Ovary (tissue), 9 donors: ENCODE measurements around the gene SHC4. TPM values are rescaled to one million over a fixed set of nuclear protein-coding genes. Genes with fewer than 3 reads are reported as not detected.

Source experiments
- DNase-seq, 5 donors: peaks; one replicate each; pipeline ENCODE4 v3.0.0-alpha.2; 2019 to 2020
- H3K27ac ChIP-seq, 2 donors: fragments of 200-600 bp; one replicate each; pipeline versions ENCODE4 v1.5.1 to v1.8.0; 2019 to 2022
- H3K27me3 ChIP-seq: fragments of 200-600 bp; one replicate; pipeline ENCODE4 v1.8.0; 2022
- H3K36me3 ChIP-seq: fragments of 200-600 bp; sonication (generic); one replicate; pipeline ENCODE4 v1.5.1; 2019
- H3K4me1 ChIP-seq: one replicate; pipeline ENCODE4 v1.8.1; 2013; ENCODE audit warnings: mild to moderate bottlenecking, moderate library complexity; ENCODE audit not compliant: insufficient read depth
- H3K4me3 ChIP-seq: fragments of 200-600 bp; sonication (generic); one replicate; pipeline ENCODE4 v1.5.1; 2017
- H3K9me3 ChIP-seq, 2 donors: fragments of 200-600 bp in 1 of 2; sonication (generic) in 1 of 2; one replicate each; pipeline versions ENCODE4 v1.5.1 to v1.8.1; 2013 to 2019; ENCODE audit warnings: mild to moderate bottlenecking in 1 of 2, moderate library complexity in 1 of 2
- EP300 ChIP-seq: sonication (generic); formaldehyde crosslinking; IDR thresholded peaks from one replicate; pipeline ENCODE4 v1.6.1; 2017; ENCODE audit warnings: antibody characterized with exemption
- POLR2A ChIP-seq: fragments of 450-650 bp; IDR thresholded peaks from one replicate; pipeline ENCODE4 v1.6.1; 2017; ENCODE audit warnings: antibody characterized with exemption, mild to moderate bottlenecking, moderate library complexity
- WGBS, 3 donors: extraction: QIAGEN DNeasy Blood & Tissue Kit in 1 of 3; methylation state at CpG; one replicate each; pipeline versions ENCODE4 v1.1.5 to v1.1.7; 2013 to 2017; 5-methylcytosine and 5-hydroxymethylcytosine counted together
- intact Hi-C, 4 donors: fragments of 100-400 bp; cut with DNase I; formaldehyde crosslinking; loops; one replicate each; pipeline versions ENCODE4 v1.11.0 to v1.15.1; 2022 to 2023
- polyA plus RNA-seq, 2 donors: library from polyadenylated mRNA; stranded (reverse); fragments of 200-250 nt in 1 of 2; fragments of 350-450 nt in 1 of 2; fragmentation: Illumina TruSeq in 1 of 2; extraction: RNeasy Lipid Tissue Mini Kit (QIAGEN cat#74804) in 1 of 2; gene quantifications; one replicate each; pipeline ENCODE4 v1.2.3, GENCODE V29; 2013 to 2014
- total RNA-seq, 7 donors: library from RNA; depleted of rRNA in 2 of 7; stranded (reverse); fragments of >200 nt in 2 of 7; fragmentation: NEBNext Ultra II Directional in 3 of 7; extraction: Animal tissue kit (Norgen Biotek cat#: 25700) in 3 of 7; gene quantifications; one replicate each; pipeline versions ENCODE4 v1.1.0 to v1.2.4, GENCODE V29; 2016 to 2023
- TF ChIP-seq, protein P1 (sequence below), 3 donors: fragments of 450-650 bp in 2 of 3; fragments of 200-600 bp in 1 of 3; IDR thresholded peaks; one replicate each; pipeline versions ENCODE4 v1.5.1 to v1.8.0; 2016 to 2022; ENCODE audit warnings: antibody characterized with exemption in 3 of 3, mild to moderate bottlenecking in 1 of 3
- donor health status: DM: no; HTN: no; CAD: no; lungs with moderate emphysema.
- donor health status: DM: no; HTN: no; CAD: no.
- donor health status: Bipolar disorder and iron deficiency.
- donor health status: DM: yes; HTN: yes; CAD: no.
- donor health status: DM: no; HTN: no; CAD: no.
- donor health status: DM: yes; HTN: yes; CAD: no.

Gene SHC4
- total and polyA plus RNA-seq, 9 donors, result 0.10 to 1.8 (median 0.35) TPM

GRCh38 chr15:48825075-48825474 is 138.6 kb downstream of the SHC4 start:
- no peak for TF ChIP-seq POLR2A
- no peak for TF ChIP-seq EP300
- TF ChIP-seq, protein P1, sequence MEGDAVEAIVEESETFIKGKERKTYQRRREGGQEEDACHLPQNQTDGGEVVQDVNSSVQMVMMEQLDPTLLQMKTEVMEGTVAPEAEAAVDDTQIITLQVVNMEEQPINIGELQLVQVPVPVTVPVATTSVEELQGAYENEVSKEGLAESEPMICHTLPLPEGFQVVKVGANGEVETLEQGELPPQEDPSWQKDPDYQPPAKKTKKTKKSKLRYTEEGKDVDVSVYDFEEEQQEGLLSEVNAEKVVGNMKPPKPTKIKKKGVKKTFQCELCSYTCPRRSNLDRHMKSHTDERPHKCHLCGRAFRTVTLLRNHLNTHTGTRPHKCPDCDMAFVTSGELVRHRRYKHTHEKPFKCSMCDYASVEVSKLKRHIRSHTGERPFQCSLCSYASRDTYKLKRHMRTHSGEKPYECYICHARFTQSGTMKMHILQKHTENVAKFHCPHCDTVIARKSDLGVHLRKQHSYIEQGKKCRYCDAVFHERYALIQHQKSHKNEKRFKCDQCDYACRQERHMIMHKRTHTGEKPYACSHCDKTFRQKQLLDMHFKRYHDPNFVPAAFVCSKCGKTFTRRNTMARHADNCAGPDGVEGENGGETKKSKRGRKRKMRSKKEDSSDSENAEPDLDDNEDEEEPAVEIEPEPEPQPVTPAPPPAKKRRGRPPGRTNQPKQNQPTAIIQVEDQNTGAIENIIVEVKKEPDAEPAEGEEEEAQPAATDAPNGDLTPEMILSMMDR (IDR thresholded peaks at IDR 0.05), result no peak
- H3K4me3 ChIP-seq, result no peak overlapping the region
- H3K9me3 ChIP-seq, result no peaks in the 10 kb centered on the region
- no peak overlapping the region for H3K27ac ChIP-seq
- intact Hi-C loops, result no loop called here
- H3K36me3 ChIP-seq, result no peaks in the 10 kb centered on the region
- H3K27me3 ChIP-seq, result no peaks in the 10 kb centered on the region
- 89 to 98% (median 97%) methylated on average over 1 of the region's 1 CpG for WGBS, 3 donors
- DNase-seq, result no peak
- H3K4me1 ChIP-seq, result no peaks in the 10 kb centered on the region

GRCh38 chr15:48823706-48824105 is 140.0 kb downstream of the SHC4 start:
- no peak for DNase-seq
- H3K4me1 ChIP-seq, result no peaks in the 10 kb centered on the region
- no peaks in the 10 kb centered on the region for H3K9me3 ChIP-seq
- H3K4me3 ChIP-seq, result no peak overlapping the region
- intact Hi-C loops, result no loop called here
- WGBS, 3 donors, result 26 to 58% (median 40%) methylated on average over 1 of the region's 1 CpG
- TF ChIP-seq EP300 (no peak), POLR2A (no peak)
- TF ChIP-seq, protein P1 (IDR thresholded peaks at IDR 0.05), result no peak
- H3K27me3 ChIP-seq, result no peaks in the 10 kb centered on the region
- H3K36me3 ChIP-seq, result no peaks in the 10 kb centered on the region
- no peak overlapping the region for H3K27ac ChIP-seq

DNA sequence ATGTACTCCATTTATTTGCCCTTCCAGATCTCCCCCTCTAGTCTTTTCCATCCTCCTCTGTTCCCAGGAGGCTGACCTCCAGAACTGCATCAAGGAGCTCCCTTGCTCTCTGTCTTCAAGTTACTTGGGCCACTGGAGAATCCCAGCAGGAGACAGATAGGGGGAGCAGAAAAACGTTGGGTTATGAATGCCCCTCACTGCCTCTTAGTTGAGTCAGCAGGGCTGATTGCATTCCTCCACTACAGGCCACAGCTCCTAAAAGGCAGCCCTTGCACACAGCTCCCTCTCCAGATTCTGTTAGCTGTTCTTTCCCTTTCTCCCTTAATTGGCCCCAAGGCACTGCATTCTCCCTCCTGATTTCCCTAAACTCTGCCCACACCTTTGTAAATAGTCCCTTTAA is 140.5 kb downstream of the SHC4 start:
- intact Hi-C loops, result no loop called here
- no peak overlapping the region for H3K4me3 ChIP-seq
- no peak for DNase-seq
- H3K9me3 ChIP-seq, result no peaks in the 10 kb centered on the region
- H3K36me3 ChIP-seq, result no peaks in the 10 kb centered on the region
- no peak overlapping the region for H3K27ac ChIP-seq
- TF ChIP-seq EP300, result no peak
- TF ChIP-seq, protein P1 (IDR thresholded peaks at IDR 0.05), result no peak
- no peak for TF ChIP-seq POLR2A
- H3K4me1 ChIP-seq, result no peaks in the 10 kb centered on the region
- no peaks in the 10 kb centered on the region for H3K27me3 ChIP-seq
- WGBS, 3 donors, result 3 to 9% (median 7%) methylated on average over 1 of the region's 1 CpG

DNA sequence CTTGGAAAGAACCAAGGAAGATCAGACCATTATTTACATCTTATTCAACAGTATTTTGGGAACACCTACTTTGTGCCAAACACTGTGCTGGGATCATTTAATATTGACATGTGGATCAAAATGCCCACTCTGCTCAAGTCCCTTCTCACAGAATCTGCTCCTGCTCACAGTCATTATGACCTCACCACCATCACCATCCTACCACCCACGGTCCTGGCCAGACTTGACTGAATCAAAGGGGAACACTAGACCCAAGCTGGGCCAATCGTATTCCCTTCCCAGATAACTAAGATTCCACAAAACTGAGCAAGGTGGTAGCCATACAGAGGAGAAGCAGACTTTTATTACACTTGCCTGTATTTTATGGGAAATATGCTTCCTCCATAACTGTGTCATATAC is 149.4 kb downstream of the SHC4 start:
- no peaks in the 10 kb centered on the region for H3K9me3 ChIP-seq
- TF ChIP-seq, protein P1 (IDR thresholded peaks at IDR 0.05), result no peak
- TF ChIP-seq EP300 (no peak), POLR2A (no peak)
- DNase-seq, result no peak
- no peak overlapping the region for H3K4me3 ChIP-seq
- intact Hi-C loops, result no loop called here
- no peaks in the 10 kb centered on the region for H3K27me3 ChIP-seq
- H3K36me3 ChIP-seq, result no peaks in the 10 kb centered on the region
- no peak overlapping the region for H3K27ac ChIP-seq
- WGBS, 3 donors, result 86 to 91% (median 86%) methylated on average over 2 of the region's 2 CpGs
- H3K4me1 ChIP-seq, result peaks cover 2% of the 10 kb centered on the region
